ENCODE measurements around the gene TRIM71.
A peak's percentile ranks its signal among the peaks of the same experiment; 100 is the strongest.
"Not testable (repeated sequence)": the region's sequence is repeated elsewhere in the genome, so short reads cannot be mapped to it uniquely, and the experiment has no call there.

The TRIM71 gene

GRCh38 chr3:32934150-32934742, 116.4 kb downstream of the TRIM71 start:
- H3K4me2 ChIP-seq (ENCODE audit: low read length) = no peak overlapping the region
- peak; percentile 72 for TF ChIP-seq CTCF (IDR thresholded peaks at IDR 0.05; ENCODE audit: low read length)
- TF ChIP-seq EZH2 (IDR thresholded peaks at IDR 0.05; ENCODE audit: borderline replicate concordance, low read length) = no peak
- no peak overlapping the region for H2AFZ ChIP-seq (ENCODE audit: low read length)
- no peaks in the 10 kb centered on the region for H3K36me3 ChIP-seq (ENCODE audit: insufficient read depth, low read length)
- H3K4me1 ChIP-seq (ENCODE audit: insufficient read depth, low read length, severe bottlenecking) = no peaks in the 10 kb centered on the region
- H3K27ac ChIP-seq (ENCODE audit: low read depth, low read length, poor library complexity, severe bottlenecking) = no peak overlapping the region
- H3F3A ChIP-seq (ENCODE audit: insufficient read depth, low read length) = no peaks in the 10 kb centered on the region
- no peak overlapping the region for H3K9ac ChIP-seq (ENCODE audit: low read length)
- no peaks in the 10 kb centered on the region for H3K79me2 ChIP-seq (ENCODE audit: insufficient read depth, low read length)
- no peak overlapping the region for H3K4me3 ChIP-seq (ENCODE audit: low read depth, low read length, poor library complexity, severe bottlenecking)
- H3K9me2 ChIP-seq (ENCODE audit: low read depth, low read length) = no peaks in the 10 kb centered on the region
- no peaks in the 10 kb centered on the region for H4K20me1 ChIP-seq (ENCODE audit: insufficient read depth, low read length)
- H3K9me3 ChIP-seq (ENCODE audit: low read length) = no peaks in the 10 kb centered on the region
- no peaks in the 10 kb centered on the region for H3K27me3 ChIP-seq (ENCODE audit: insufficient read depth, low read length)

- no peaks in the 10 kb centered on the region for H3K4me1 ChIP-seq (ENCODE audit: insufficient read depth, low read length, severe bottlenecking)
- no peaks in the 10 kb centered on the region for H3K79me2 ChIP-seq (ENCODE audit: insufficient read depth, low read length)
- H3K9ac ChIP-seq (ENCODE audit: low read length) = no peak overlapping the region
- H3K36me3 ChIP-seq (ENCODE audit: insufficient read depth, low read length) = no peaks in the 10 kb centered on the region
- TF ChIP-seq EZH2 (IDR thresholded peaks at IDR 0.05; ENCODE audit: borderline replicate concordance, low read length) (no peak), CTCF (IDR thresholded peaks at IDR 0.05; ENCODE audit: low read length) (no peak)
- H3F3A ChIP-seq (ENCODE audit: insufficient read depth, low read length) = no peaks in the 10 kb centered on the region
- no peaks in the 10 kb centered on the region for H3K9me2 ChIP-seq (ENCODE audit: low read depth, low read length)
- H3K4me2 ChIP-seq (ENCODE audit: low read length) = no peak overlapping the region
- no peak overlapping the region for H2AFZ ChIP-seq (ENCODE audit: low read length)
- H3K9me3 ChIP-seq (ENCODE audit: low read length) = no peaks in the 10 kb centered on the region
- H3K27me3 ChIP-seq (ENCODE audit: insufficient read depth, low read length) = no peaks in the 10 kb centered on the region; the same call in 1 of the 2 replicates
- H3K27ac ChIP-seq (ENCODE audit: low read depth, low read length, poor library complexity, severe bottlenecking) = no peak overlapping the region
- no peaks in the 10 kb centered on the region for H4K20me1 ChIP-seq (ENCODE audit: insufficient read depth, low read length)
- H3K4me3 ChIP-seq (ENCODE audit: low read depth, low read length, poor library complexity, severe bottlenecking) = no peak overlapping the region
Measured at GRCh38 chr3:32937331-32937730, 119.5 kb downstream of the TRIM71 start.

GRCh38 chr3:32939531-32940284, 121.9 kb downstream of the TRIM71 start:
- not testable (repeated sequence) for H3K4me1 ChIP-seq (ENCODE audit: insufficient read depth, low read length, severe bottlenecking); H3K9me3 ChIP-seq (ENCODE audit: low read length); H4K20me1 ChIP-seq (ENCODE audit: insufficient read depth, low read length); H3K9me2 ChIP-seq (ENCODE audit: low read depth, low read length); H3K36me3 ChIP-seq (ENCODE audit: insufficient read depth, low read length); H3F3A ChIP-seq (ENCODE audit: insufficient read depth, low read length); H3K27me3 ChIP-seq (ENCODE audit: insufficient read depth, low read length); H3K79me2 ChIP-seq (ENCODE audit: insufficient read depth, low read length); H3K9ac ChIP-seq (ENCODE audit: low read length); H3K4me3 ChIP-seq (ENCODE audit: low read depth, low read length, poor library complexity, severe bottlenecking); H3K27ac ChIP-seq (ENCODE audit: low read depth, low read length, poor library complexity, severe bottlenecking); H2AFZ ChIP-seq (ENCODE audit: low read length); H3K4me2 ChIP-seq (ENCODE audit: low read length)

GRCh38 chr3:32940726-32941125, 122.9 kb downstream of the TRIM71 start:
- H3K79me2 ChIP-seq (ENCODE audit: insufficient read depth, low read length) = no peaks in the 10 kb centered on the region
- no peaks in the 10 kb centered on the region for H3F3A ChIP-seq (ENCODE audit: insufficient read depth, low read length)
- no peak overlapping the region for H3K4me3 ChIP-seq (ENCODE audit: low read depth, low read length, poor library complexity, severe bottlenecking)
- H2AFZ ChIP-seq (ENCODE audit: low read length) = no peak overlapping the region
- no peak overlapping the region for H3K4me2 ChIP-seq (ENCODE audit: low read length)
- H3K9ac ChIP-seq (ENCODE audit: low read length) = no peak overlapping the region
- no peaks in the 10 kb centered on the region for H3K9me2 ChIP-seq (ENCODE audit: low read depth, low read length)
- TF ChIP-seq CTCF (IDR thresholded peaks at IDR 0.05; ENCODE audit: low read length) (no peak), EZH2 (IDR thresholded peaks at IDR 0.05; ENCODE audit: borderline replicate concordance, low read length) (no peak)
- no peaks in the 10 kb centered on the region for H4K20me1 ChIP-seq (ENCODE audit: insufficient read depth, low read length)
- H3K9me3 ChIP-seq (ENCODE audit: low read length) = no peaks in the 10 kb centered on the region
- H3K27ac ChIP-seq (ENCODE audit: low read depth, low read length, poor library complexity, severe bottlenecking) = no peak overlapping the region
- H3K27me3 ChIP-seq (ENCODE audit: insufficient read depth, low read length) = no peaks in the 10 kb centered on the region; the same call in 1 of the 2 replicates
- no peaks in the 10 kb centered on the region for H3K4me1 ChIP-seq (ENCODE audit: insufficient read depth, low read length, severe bottlenecking)
- H3K36me3 ChIP-seq (ENCODE audit: insufficient read depth, low read length) = no peaks in the 10 kb centered on the region
